Central memory CD8-positive, alpha-beta T cell (primary cell): Measurements from ENCODE around the gene PTPN6.

Experiments
- ATAC-seq: fragments of 150-1000 bp; cut with Tn5 transposase; replicated peaks from 2 replicates; pipeline ENCODE4 v1.10.0; 2022; ENCODE audit warnings: mild to moderate bottlenecking, moderate FRiP score, moderate number of reproducible peaks; ENCODE audit not compliant: poor library complexity, severe bottlenecking; ENCODE audit errors: extremely low read depth
- DNase-seq, 2 donors: peaks; one replicate each; pipeline ENCODE4 v3.0.0; 2021; ENCODE audit warnings: low spot score in 2 of 2
- H3K27ac Mint-ChIP-seq: one replicate; pipeline ENCODE4 v1.8.0; 2022; ENCODE audit warnings: low read depth, mild to moderate bottlenecking, moderate library complexity, mixed read lengths
- H3K27me3 Mint-ChIP-seq: one replicate; pipeline ENCODE4 v1.8.0; 2022; ENCODE audit warnings: mixed read lengths
- H3K36me3 Mint-ChIP-seq: one replicate; pipeline ENCODE4 v1.8.0; 2022; ENCODE audit warnings: mild to moderate bottlenecking, moderate library complexity, mixed read lengths; ENCODE audit not compliant: insufficient read depth
- H3K4me1 Mint-ChIP-seq: one replicate; pipeline ENCODE4 v1.8.0; 2022; ENCODE audit warnings: mixed read lengths
- H3K4me3 Mint-ChIP-seq: one replicate; pipeline ENCODE4 v1.8.0; 2022; ENCODE audit warnings: mild to moderate bottlenecking, moderate library complexity, mixed read lengths
- H3K9me3 Mint-ChIP-seq: one replicate; pipeline ENCODE4 v1.8.0; 2022; ENCODE audit warnings: mixed read lengths

PTPN6 gene

DNA sequence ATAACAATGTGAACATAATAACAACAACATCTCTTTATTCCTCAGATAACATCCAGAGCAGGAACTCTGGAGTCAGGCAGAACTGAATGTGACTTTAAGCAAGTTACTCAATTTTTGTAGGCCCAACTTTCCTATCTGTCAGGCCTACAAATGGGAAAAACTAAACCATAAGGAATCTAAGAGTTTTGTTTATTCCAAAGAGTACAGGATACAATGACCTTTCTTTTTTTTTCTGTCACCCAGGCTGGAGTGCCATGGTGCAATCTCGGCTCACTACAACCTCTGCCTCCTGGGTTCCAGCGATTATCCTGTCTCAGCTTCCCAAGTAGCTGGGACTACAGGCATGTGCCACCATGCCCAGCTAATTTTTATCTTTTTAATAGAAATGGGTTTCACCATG is 57.7 kb downstream of the PTPN6 start:
- Mint-ChIP-seq H3K9me3 (no peaks in the 10 kb centered on the region), H3K27ac (no peak overlapping the region), H3K4me3 (no peak overlapping the region), H3K36me3 (peaks cover 17% of the 10 kb centered on the region), H3K4me1 (peaks cover 28% of the 10 kb centered on the region), H3K27me3 (no peaks in the 10 kb centered on the region)
- DNase-seq (no peak), ATAC-seq (no peak)

DNA sequence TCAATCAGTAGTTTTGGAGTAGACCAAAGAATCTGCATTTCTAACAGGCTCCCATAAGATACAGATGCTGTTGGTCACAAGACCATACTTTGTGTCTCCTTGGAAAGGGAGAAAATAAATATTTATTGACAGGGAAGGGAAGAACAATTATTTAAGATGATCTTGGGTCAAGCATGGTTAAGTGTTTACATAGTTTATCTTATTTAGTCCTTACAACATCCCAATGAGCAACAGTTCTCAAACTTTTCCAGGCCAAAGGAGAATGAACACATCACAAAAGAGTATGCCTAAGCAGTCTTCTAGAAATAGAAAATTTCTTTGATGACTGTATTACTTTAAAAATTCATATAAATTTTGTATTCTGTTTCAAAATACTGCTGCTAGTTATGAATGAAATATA is 58.4 kb downstream of the PTPN6 start:
- peaks cover 14% of the 10 kb centered on the region for H3K36me3 Mint-ChIP-seq
- H3K4me1 Mint-ChIP-seq = peaks cover 29% of the 10 kb centered on the region
- H3K27ac Mint-ChIP-seq = no peak overlapping the region
- H3K27me3 Mint-ChIP-seq = no peaks in the 10 kb centered on the region
- H3K4me3 Mint-ChIP-seq = no peak overlapping the region
- DNase-seq (no peak), ATAC-seq (no peak)
- H3K9me3 Mint-ChIP-seq = no peaks in the 10 kb centered on the region
